Hepatocyte (in vitro differentiated cells): ENCODE results near the gene RASA3. TPM values are rescaled to one million over a fixed set of nuclear protein-coding genes. Genes with fewer than 3 reads are reported as not detected.

Experiments
- DNase-seq: peaks from one replicate; pipeline ENCODE4 v3.0.0-alpha.2; 2016; ENCODE audit warnings: low spot score
- H2AFZ ChIP-seq: fragments of 200-600 bp; sonication (generic); 2 replicates; pipeline ENCODE4 v1.6.0; 2016; ENCODE audit warnings: antibody characterized with exemption, mild to moderate bottlenecking
- H3K27ac ChIP-seq: fragments of 200-600 bp; sonication (generic); 2 replicates; pipeline ENCODE4 v1.5.1; 2016; ENCODE audit warnings: mild to moderate bottlenecking
- H3K27me3 ChIP-seq: fragments of 200-600 bp; sonication (generic); 2 replicates; pipeline ENCODE4 v1.6.1; 2016
- H3K36me3 ChIP-seq: fragments of 200-600 bp; sonication (generic); replicated peaks from 2 replicates; pipeline ENCODE4 v1.5.1; 2016; ENCODE audit warnings: low read depth; ENCODE audit not compliant: insufficient read depth
- H3K4me1 ChIP-seq: fragments of 200-600 bp; sonication (generic); 2 replicates; pipeline ENCODE4 v1.5.1; 2016; ENCODE audit warnings: mild to moderate bottlenecking, moderate library complexity; ENCODE audit not compliant: insufficient read depth
- H3K4me2 ChIP-seq: fragments of 200-600 bp; sonication (generic); 2 replicates; pipeline ENCODE4 v1.6.0; 2016
- H3K4me3 ChIP-seq: fragments of 200-600 bp; sonication (generic); 2 replicates; pipeline ENCODE4 v1.5.1; 2016; ENCODE audit warnings: mild to moderate bottlenecking
- H3K79me2 ChIP-seq: fragments of 200-600 bp; sonication (generic); 2 replicates; pipeline ENCODE4 v1.6.0; 2017; ENCODE audit warnings: mild to moderate bottlenecking
- H3K9me2 ChIP-seq: fragments of 200-600 bp; sonication (generic); replicated peaks from 2 replicates; pipeline ENCODE4 v1.6.0; 2017; ENCODE audit warnings: mild to moderate bottlenecking; ENCODE audit not compliant: insufficient read depth
- H3K9me3 ChIP-seq: fragments of 200-600 bp; sonication (generic); 2 replicates; pipeline ENCODE4 v1.5.1; 2016; ENCODE audit warnings: low read depth, mild to moderate bottlenecking
- H4K20me1 ChIP-seq: fragments of 200-600 bp; sonication (generic); 2 replicates; pipeline ENCODE4 v1.6.0; 2016; ENCODE audit warnings: mild to moderate bottlenecking; ENCODE audit not compliant: insufficient read depth, poor library complexity, severe bottlenecking
- EZH2 ChIP-seq: fragments of 200-600 bp; sonication (generic); IDR thresholded peaks from 2 replicates; pipeline ENCODE4 v1.6.1; 2016; ENCODE audit warnings: antibody characterized with exemption, mild to moderate bottlenecking, borderline replicate concordance
- EZH2phosphoT487 ChIP-seq: fragments of 200-600 bp; sonication (generic); IDR thresholded peaks from one replicate; pipeline ENCODE4 v1.6.1; 2018; ENCODE audit warnings: antibody characterized with exemption, mild to moderate bottlenecking, low read depth, moderate library complexity; ENCODE audit not compliant: unreplicated experiment, severe bottlenecking
- WGBS: methylation state at CpG from one replicate; pipeline ENCODE4 v1.1.6; 2016; ENCODE audit warnings: low lambda C conversion rate; ENCODE audit errors: missing lambda C conversion rate; 5-methylcytosine and 5-hydroxymethylcytosine counted together
- polyA plus RNA-seq: library from polyadenylated mRNA; unstranded; fragments of >200 nt; fragmentation: Nextera tagmentation; extraction: Ambion mirVana; gene quantifications from 2 replicates; pipeline ENCODE4 v1.2.1, GENCODE V29; 2016
- total RNA-seq: library from RNA; depleted of rRNA; stranded (reverse); fragments of >200 nt; gene quantifications from 2 replicates; pipeline ENCODE4 v1.2.3, GENCODE V29; 2014
- TF ChIP-seq, protein P1 (sequence below): fragments of 200-600 bp; sonication (generic); IDR thresholded peaks from 2 replicates; pipeline ENCODE4 v1.5.1; 2016; ENCODE audit warnings: antibody characterized with exemption, mild to moderate bottlenecking; ENCODE audit not compliant: poor library complexity

RASA3 gene
- total and polyA plus RNA-seq, 2 experiments from 2014 or later, result 5.6 to 6.1 TPM

DNA sequence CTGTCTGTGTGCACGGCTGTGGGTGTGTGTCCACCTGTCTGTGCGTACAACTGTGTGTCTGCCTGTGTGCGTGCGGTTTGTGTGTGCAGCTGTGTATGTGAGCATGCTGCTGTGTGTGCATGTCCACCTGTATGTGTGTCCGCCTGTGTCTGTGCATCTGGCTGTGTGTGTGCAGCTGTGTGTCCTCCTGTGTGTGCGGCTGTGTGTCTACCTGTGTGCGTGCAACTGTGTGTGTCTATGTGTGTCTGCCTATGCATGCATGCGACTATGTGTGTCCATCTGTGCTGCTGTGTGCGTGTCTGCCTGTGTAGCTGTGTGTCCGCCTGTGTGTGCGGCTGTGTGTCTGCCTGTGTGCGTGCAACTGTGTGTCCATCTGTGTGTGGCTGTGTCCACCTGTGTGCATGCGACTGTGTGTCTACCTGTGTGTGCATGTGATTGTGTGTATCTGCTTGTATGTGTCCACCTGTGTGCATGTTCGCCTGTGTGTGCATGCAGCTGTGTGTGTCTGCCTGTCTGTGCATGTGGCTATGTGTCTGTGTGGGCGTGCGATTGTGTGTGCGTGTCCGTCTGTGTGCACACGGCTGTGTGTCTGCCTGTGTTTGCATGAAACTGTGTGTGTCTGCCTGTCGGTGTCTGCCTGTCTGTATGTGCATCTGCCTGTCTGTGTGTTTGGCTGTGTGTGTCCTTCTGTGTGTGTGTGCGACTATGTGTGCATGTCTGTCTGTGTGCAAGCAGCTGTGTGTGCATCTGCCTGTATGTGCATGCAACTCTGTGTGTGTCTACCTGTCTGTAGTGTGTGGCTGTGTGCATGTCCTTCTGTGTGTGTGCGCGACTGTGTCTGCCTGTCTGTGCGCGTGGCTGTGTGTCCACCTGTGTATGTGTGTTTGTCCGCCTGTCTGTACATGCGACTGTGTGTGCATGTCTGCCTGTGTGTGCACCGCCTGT is 101.5 kb downstream of the RASA3 start:
- 96% methylated on average over 28 of the region's 28 CpGs for WGBS
- Histone ChIP-seq H3K4me1 (peaks cover 6% of the 10 kb centered on the region), H2AFZ (no peak overlapping the region), H3K27me3 (no peaks in the 10 kb centered on the region), H4K20me1 (no peaks in the 10 kb centered on the region), H3K9me3 (no peaks in the 10 kb centered on the region), H3K4me3 (no peak overlapping the region), H3K9me2 (no peaks in the 10 kb centered on the region), H3K79me2 (no peaks in the 10 kb centered on the region), H3K27ac (no peak overlapping the region), H3K36me3 (no peaks in the 10 kb centered on the region), H3K4me2 (no peak overlapping the region)
- no peak for DNase-seq
- no peak for TF ChIP-seq EZH2phosphoT487
- no peak for TF ChIP-seq EZH2
- TF ChIP-seq, protein P1, sequence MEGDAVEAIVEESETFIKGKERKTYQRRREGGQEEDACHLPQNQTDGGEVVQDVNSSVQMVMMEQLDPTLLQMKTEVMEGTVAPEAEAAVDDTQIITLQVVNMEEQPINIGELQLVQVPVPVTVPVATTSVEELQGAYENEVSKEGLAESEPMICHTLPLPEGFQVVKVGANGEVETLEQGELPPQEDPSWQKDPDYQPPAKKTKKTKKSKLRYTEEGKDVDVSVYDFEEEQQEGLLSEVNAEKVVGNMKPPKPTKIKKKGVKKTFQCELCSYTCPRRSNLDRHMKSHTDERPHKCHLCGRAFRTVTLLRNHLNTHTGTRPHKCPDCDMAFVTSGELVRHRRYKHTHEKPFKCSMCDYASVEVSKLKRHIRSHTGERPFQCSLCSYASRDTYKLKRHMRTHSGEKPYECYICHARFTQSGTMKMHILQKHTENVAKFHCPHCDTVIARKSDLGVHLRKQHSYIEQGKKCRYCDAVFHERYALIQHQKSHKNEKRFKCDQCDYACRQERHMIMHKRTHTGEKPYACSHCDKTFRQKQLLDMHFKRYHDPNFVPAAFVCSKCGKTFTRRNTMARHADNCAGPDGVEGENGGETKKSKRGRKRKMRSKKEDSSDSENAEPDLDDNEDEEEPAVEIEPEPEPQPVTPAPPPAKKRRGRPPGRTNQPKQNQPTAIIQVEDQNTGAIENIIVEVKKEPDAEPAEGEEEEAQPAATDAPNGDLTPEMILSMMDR, result no peak

DNA sequence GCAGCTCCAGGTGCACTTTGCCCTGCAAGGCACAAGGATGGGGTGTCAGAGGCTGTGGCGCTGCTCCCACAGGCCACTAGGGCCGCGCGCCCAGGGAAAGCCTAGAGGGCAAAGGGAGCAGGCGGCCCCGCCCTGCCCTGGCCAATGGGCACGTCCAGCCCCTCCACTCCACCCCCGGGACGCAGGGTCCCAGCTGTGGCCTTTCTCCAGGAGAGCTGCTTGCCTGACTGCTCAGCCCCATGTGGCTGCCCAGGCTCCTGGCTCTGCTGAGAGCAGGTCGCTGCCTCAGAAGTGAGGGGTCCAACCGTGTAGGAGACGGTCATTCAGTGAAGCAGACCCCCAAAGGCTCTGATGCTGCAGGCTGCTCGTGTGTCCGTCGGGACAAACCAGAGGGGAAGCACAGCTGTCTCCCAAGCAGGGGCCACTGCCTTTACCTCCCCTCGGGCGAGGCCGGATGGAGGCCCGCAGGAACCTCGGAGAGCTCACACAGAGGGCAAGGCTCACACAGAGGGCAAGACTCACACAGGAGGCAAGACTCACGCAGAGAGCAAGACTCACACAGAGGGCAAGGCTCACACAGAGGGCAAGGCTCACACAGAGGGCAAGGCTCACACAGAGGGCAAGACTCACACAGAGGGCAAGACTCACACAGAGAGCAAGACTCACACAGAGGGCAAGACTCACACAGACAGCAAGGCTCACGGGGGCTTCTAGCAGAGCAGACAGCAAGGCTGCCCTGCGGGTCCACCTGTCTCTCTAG is 102.4 kb downstream of the RASA3 start:
- WGBS, result 95% methylated on average over 21 of the region's 23 CpGs
- DNase-seq, result no peak
- peaks cover 4% of the 10 kb centered on the region for H3K4me1 ChIP-seq
- H3K27ac ChIP-seq, result no peak overlapping the region
- TF ChIP-seq, protein P1, result no peak
- TF ChIP-seq EZH2 (no peak), EZH2phosphoT487 (no peak)
- no peaks in the 10 kb centered on the region for H4K20me1 ChIP-seq
- H2AFZ ChIP-seq, result no peak overlapping the region
- no peaks in the 10 kb centered on the region for H3K79me2 ChIP-seq
- no peaks in the 10 kb centered on the region for H3K27me3 ChIP-seq
- no peaks in the 10 kb centered on the region for H3K9me3 ChIP-seq
- H3K4me3 ChIP-seq, result no peak overlapping the region
- no peak overlapping the region for H3K4me2 ChIP-seq
- no peaks in the 10 kb centered on the region for H3K36me3 ChIP-seq
- H3K9me2 ChIP-seq, result no peaks in the 10 kb centered on the region

DNA sequence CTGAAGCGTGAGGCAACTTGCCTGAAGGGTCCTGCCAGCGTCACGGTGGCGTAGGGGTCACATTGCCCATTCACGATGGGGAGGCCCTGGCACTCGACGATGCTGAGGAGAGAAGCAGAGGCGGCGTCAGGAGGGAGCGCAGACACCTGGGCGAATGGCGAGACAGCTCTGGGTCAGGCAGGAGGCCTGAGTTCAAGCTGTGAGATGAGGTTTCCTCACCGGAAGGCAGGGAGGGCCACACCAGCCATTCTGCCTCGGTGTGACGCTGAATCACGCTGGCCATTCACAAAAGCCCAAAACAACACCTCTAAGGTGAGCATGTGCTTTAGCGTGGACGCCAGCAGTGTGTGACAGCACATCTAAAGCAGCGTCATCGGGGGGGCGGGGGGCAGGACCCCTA is 104.6 kb downstream of the RASA3 start:
- H3K79me2 ChIP-seq, result no peaks in the 10 kb centered on the region
- no peaks in the 10 kb centered on the region for H4K20me1 ChIP-seq
- no peak overlapping the region for H2AFZ ChIP-seq
- no peaks in the 10 kb centered on the region for H3K36me3 ChIP-seq
- H3K4me2 ChIP-seq, result no peak overlapping the region
- 97% methylated on average over 21 of the region's 21 CpGs for WGBS
- peaks cover 3% of the 10 kb centered on the region for H3K4me1 ChIP-seq
- TF ChIP-seq, protein P1, result no peak
- TF ChIP-seq EZH2 (no peak), EZH2phosphoT487 (no peak)
- H3K27ac ChIP-seq, result no peak overlapping the region
- no peaks in the 10 kb centered on the region for H3K27me3 ChIP-seq
- DNase-seq, result no peak
- no peak overlapping the region for H3K4me3 ChIP-seq
- no peaks in the 10 kb centered on the region for H3K9me2 ChIP-seq
- H3K9me3 ChIP-seq, result no peaks in the 10 kb centered on the region
